ENCODE measurements around the gene OR7D4. TPM values are rescaled to one million over a fixed set of nuclear protein-coding genes. Genes with fewer than 3 reads are reported as not detected.
"Not testable (repeated sequence)": the region's sequence is repeated elsewhere in the genome, so short reads cannot be mapped to it uniquely, and the experiment has no call there.

OR7D4 gene
- total RNA-seq: not detected in 2 replicates

- H3K4me3 ChIP-seq (ENCODE audit: low read depth, low read length): no peak within 1 kb of the TSS
Measured at GRCh38 chr19:9219489-9219888, at the start of gene OR7D4. OR7D4 (minus strand) TSS chr19:9219589; CDS start chr19:9214837, 4,752 bp downstream.

GRCh38 chr19:9251236-9251635, 31.8 kb upstream of the OR7D4 start:
- DNase-seq (ENCODE audit: low read depth): no peak
- no peak overlapping the region for H3K4me3 ChIP-seq (ENCODE audit: low read depth, low read length)
- TF ChIP-seq CTCF (IDR thresholded peaks at IDR 0.05; ENCODE audit: insufficient read depth, low read length, poor library complexity, severe bottlenecking): no peak
- H3K27me3 ChIP-seq (ENCODE audit: control insufficient read depth, insufficient read depth, low read length): no peaks in the 10 kb centered on the region
- no peaks in the 10 kb centered on the region for H3K36me3 ChIP-seq (ENCODE audit: control insufficient read depth, insufficient read depth, low read length)

More at GRCh38 chr19:9219489-9219888, at the start of gene OR7D4:
- no peak for TF ChIP-seq CTCF (IDR thresholded peaks at IDR 0.05; ENCODE audit: insufficient read depth, low read length, poor library complexity, severe bottlenecking)
- no peaks in the 10 kb centered on the region for H3K36me3 ChIP-seq (ENCODE audit: control insufficient read depth, insufficient read depth, low read length)
- no peak for DNase-seq (ENCODE audit: low read depth)
- H3K27me3 ChIP-seq (ENCODE audit: control insufficient read depth, insufficient read depth, low read length): no peaks in the 10 kb centered on the region

- H3K27me3 ChIP-seq (ENCODE audit: control insufficient read depth, insufficient read depth, low read length): no peaks in the 10 kb centered on the region
- DNase-seq (ENCODE audit: low read depth): no peak
- no peak for TF ChIP-seq CTCF (IDR thresholded peaks at IDR 0.05; ENCODE audit: insufficient read depth, low read length, poor library complexity, severe bottlenecking)
- no peak within 1 kb of the TSS for H3K4me3 ChIP-seq (ENCODE audit: low read depth, low read length)
- H3K36me3 ChIP-seq (ENCODE audit: control insufficient read depth, insufficient read depth, low read length): no peaks in the 10 kb centered on the region
Measured at GRCh38 chr19:9250630-9251029, 31.2 kb upstream of the OR7D4 start, which contains the start of gene OR7E24. OR7E24 (plus strand) TSS chr19:9250930; CDS start chr19:9251044, 114 bp downstream.

GRCh38 chr19:9205501-9206113, 13.8 kb downstream of the OR7D4 start:
- no peak for DNase-seq (ENCODE audit: low read depth)
- H3K4me3 ChIP-seq (ENCODE audit: low read depth, low read length): no peak overlapping the region

GRCh38 chr19:9198044-9198443, 21.3 kb downstream of the OR7D4 start:
- H3K27me3 ChIP-seq (ENCODE audit: control insufficient read depth, insufficient read depth, low read length); H3K36me3 ChIP-seq (ENCODE audit: control insufficient read depth, insufficient read depth, low read length); H3K4me3 ChIP-seq (ENCODE audit: low read depth, low read length); DNase-seq (ENCODE audit: low read depth): not testable (repeated sequence)

More at GRCh38 chr19:9205501-9206113, 13.8 kb downstream of the OR7D4 start:
- no peaks in the 10 kb centered on the region for H3K27me3 ChIP-seq (ENCODE audit: control insufficient read depth, insufficient read depth, low read length)
- H3K36me3 ChIP-seq (ENCODE audit: control insufficient read depth, insufficient read depth, low read length): no peaks in the 10 kb centered on the region
- peak; percentile 82 for TF ChIP-seq CTCF (IDR thresholded peaks at IDR 0.05; ENCODE audit: insufficient read depth, low read length, poor library complexity, severe bottlenecking)

- no peak overlapping the region for H3K4me3 ChIP-seq (ENCODE audit: low read depth, low read length)
- H3K36me3 ChIP-seq (ENCODE audit: control insufficient read depth, insufficient read depth, low read length): no peaks in the 10 kb centered on the region
- no peaks in the 10 kb centered on the region for H3K27me3 ChIP-seq (ENCODE audit: control insufficient read depth, insufficient read depth, low read length)
- no peak for DNase-seq (ENCODE audit: low read depth)
- TF ChIP-seq CTCF (IDR thresholded peaks at IDR 0.05; ENCODE audit: insufficient read depth, low read length, poor library complexity, severe bottlenecking): no peak
Measured at GRCh38 chr19:9189535-9189934, 29.9 kb downstream of the OR7D4 start.
